G401 (cell line): ENCODE measurements around the gene ZNF407. TPM values are rescaled to one million over a fixed set of nuclear protein-coding genes. Genes with fewer than 3 reads are reported as not detected.

Experiments used
- DNase-seq: peaks from one replicate; pipeline ENCODE4 v3.0.0-alpha.2; 2015; ENCODE audit warnings: low spot score
- in situ Hi-C: cut with HindIII; loops from 2 replicates; pipeline ENCODE4 v1.10.0; 2016; ENCODE audit warnings: low sequenced_read_pairs, mixed read lengths
- total RNA-seq: library from RNA; depleted of rRNA; stranded (reverse); fragments of >200 nt; shearing (Covaris generic); gene quantifications from 2 replicates; pipeline ENCODE4 v1.2.3, GENCODE V29; 2014

ZNF407 gene
- total RNA-seq, 1 experiment from 2014 or later = 12.6 TPM

- in situ Hi-C loops = no loop called here
- no peak for DNase-seq
These were observed 101.2 kb downstream of the ZNF407 start for GRCh38 chr18:74698881-74699280.

DNA sequence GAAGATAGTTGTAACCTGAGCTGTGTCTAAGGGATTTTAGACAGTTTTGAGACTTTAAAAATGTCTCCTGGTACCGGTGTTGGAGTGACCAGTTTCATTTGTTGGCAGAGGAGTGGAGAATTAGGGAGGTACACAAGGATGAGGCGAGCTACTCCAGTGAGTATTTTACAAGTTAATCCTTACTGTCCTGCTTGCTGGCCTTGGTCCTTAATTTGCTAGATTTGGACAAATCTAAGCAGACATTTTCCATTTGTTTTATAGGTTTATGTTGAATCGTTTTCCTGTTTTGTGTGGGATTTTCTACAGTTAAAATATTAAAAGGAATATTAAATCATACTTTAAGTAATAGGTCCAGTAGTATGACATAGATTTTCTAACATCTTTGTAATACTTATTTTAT lies 101.8 kb downstream of the ZNF407 start:
- in situ Hi-C loops = no loop called here
- no peak for DNase-seq

DNA sequence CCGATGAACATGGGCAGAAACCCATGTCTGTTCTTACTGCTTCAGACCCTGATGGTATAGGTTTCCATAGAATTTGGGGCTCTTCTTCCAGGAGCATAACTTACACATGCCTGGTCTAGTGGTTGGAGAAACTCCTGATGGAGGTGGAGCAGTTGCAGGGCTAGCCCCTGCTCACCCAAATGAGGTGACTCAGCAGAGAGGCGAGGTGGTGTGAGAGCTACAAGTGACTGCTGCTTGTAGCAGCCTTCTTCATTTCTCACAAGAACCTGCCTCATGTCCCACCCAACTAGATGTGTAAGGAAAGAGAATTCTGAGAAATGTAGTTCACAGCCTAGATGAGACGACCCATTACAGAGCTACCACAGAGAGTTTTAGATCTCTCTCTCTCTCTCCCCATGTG lies 105.3 kb downstream of the ZNF407 start:
- in situ Hi-C loops = no loop called here

GRCh38 chr18:74708169-74708568 lies 110.5 kb downstream of the ZNF407 start:
- in situ Hi-C loops = no loop called here
- no peak for DNase-seq

More for the DNA sequence above, 105.3 kb downstream of the ZNF407 start:
- DNase-seq = no peak

- DNase-seq = no peak
- in situ Hi-C loops = no loop called here
These were observed 111.8 kb downstream of the ZNF407 start for GRCh38 chr18:74709452-74709851.

DNA sequence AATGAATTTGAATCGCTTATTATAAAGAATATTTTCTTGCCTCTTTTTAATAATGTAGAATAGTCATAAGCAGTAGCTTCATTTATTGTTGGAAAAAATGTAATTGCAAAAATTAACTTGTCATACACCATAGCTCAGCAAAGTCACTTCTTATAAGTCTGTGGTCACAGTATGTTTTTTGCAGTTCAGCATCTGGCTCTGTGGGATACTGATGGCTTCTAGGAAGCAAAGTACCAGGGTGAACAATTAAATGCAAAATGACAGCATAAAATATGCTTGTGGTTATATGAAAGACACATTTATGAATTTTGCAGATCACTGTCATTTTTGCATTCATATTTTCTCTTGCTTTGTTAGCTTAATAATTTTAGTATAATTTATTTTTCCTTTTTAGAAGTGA lies 116.5 kb downstream of the ZNF407 start:
- in situ Hi-C loops = no loop called here
- no peak for DNase-seq

DNA sequence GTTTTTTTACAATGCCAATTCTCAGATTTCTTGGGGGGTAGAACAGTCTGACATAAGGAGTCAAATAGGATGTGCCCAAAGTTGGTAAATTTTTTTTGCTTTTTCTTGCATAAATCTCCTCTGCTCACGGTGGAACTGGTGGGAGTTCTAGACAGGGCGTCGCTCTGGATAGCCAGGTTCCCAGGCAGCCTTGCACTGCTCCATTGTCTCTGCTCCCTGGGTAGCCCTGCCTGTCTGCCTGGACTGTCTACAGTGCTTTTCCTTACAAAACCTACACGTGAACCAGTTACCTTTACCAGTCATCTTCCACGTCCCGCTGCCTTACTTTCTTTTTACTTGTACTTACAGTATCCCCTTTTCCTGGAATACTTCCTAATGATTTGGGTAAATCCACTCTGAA lies 117.1 kb downstream of the ZNF407 start:
- DNase-seq = no peak
- in situ Hi-C loops = no loop called here

- in situ Hi-C loops = no loop called here
- DNase-seq = no peak
These were observed 117.6 kb downstream of the ZNF407 start for GRCh38 chr18:74715306-74715705.

DNA sequence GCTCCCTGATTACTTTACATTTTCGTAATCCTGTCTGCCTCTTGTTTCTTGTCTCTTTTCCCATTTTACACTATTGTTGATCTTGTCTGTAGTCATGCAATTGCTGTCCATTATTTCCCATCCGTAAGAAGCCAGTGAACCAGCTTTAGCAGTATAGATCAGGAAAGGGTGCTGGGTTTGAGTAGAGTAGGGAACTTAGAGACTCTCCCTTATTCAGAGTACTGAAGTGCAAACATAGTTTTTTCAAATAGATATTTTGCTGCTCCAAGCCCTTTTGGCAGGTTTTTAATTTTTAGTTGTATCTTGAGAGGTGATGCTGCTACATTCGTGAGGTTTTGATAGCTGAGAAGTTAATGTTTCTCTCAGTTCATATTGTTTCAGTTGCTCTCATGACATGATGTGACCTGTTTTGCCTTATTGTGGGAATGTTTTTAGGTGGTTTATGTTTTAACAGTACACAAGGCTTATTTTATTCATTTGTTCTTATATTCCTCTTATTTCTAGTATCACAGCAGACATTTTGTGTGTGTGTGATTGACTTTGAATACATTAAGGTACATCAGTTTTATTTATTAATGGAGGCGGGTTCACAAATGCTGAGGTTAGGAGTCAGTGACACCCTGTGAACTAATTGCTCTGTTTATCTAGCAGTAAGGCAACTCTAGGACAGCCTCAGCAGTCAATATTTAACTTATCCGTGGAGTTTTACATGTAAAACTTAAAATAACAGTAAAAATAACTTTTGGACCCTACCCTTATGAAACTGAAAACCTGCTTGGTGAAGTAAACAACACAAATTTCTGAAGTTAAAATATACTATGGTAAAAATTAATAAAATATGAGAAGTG lies 118.4 kb downstream of the ZNF407 start:
- no peak for DNase-seq
- in situ Hi-C loops = no loop called here

DNA sequence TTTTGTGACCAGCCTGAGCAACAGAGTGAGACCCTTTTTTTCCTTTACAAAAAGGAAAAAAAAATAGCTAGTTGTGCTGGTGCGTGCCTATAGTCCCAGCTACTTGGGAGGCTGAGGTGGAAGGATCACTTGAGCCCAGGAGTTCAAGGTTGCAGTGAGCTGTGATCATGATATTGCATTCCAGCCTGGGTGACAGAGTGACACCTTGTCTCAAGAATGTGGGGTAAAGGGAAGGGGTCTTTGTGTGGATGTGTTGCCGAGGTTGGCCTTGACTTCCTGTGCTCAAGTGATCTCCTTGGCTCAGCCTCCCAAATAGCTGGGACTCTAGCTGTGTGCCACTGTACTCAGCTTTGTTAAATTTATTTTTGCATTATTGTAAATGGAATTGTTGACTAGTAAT lies 120.6 kb downstream of the ZNF407 start:
- in situ Hi-C loops = no loop called here
- DNase-seq = no peak

- DNase-seq = no peak
- in situ Hi-C loops = no loop called here
These were observed 124.6 kb downstream of the ZNF407 start for GRCh38 chr18:74722237-74722636.

DNA sequence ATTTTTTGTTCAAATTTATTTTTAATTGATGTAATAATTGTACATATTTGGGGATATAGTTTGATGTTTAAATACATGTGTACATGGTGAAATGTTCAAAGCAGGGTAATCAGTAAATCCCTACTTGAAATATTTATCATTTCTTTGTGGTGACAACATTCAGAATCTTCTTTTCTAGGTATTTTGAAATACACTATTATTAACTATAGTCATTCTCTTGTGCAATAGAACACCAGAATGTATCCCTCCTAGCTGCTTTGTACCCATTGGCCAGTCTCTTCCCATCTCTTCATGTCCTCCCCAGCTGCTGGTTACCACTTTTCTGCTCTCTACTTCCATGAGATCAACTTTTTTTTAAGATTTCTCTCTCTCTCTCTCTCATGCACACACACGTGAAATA lies 126.5 kb downstream of the ZNF407 start:
- in situ Hi-C loops = no loop called here
- DNase-seq = no peak

GRCh38 chr18:74725690-74726089 lies 128.0 kb downstream of the ZNF407 start:
- in situ Hi-C loops = no loop called here
- no peak for DNase-seq

GRCh38 chr18:74728586-74728985 lies 130.9 kb downstream of the ZNF407 start:
- DNase-seq = no peak
- in situ Hi-C loops = no loop called here

- in situ Hi-C loops = no loop called here
- no peak for DNase-seq
These were observed 133.4 kb downstream of the ZNF407 start for GRCh38 chr18:74731097-74731496.

GRCh38 chr18:74732380-74732779 lies 134.7 kb downstream of the ZNF407 start:
- in situ Hi-C loops = no loop called here
- no peak for DNase-seq

DNA sequence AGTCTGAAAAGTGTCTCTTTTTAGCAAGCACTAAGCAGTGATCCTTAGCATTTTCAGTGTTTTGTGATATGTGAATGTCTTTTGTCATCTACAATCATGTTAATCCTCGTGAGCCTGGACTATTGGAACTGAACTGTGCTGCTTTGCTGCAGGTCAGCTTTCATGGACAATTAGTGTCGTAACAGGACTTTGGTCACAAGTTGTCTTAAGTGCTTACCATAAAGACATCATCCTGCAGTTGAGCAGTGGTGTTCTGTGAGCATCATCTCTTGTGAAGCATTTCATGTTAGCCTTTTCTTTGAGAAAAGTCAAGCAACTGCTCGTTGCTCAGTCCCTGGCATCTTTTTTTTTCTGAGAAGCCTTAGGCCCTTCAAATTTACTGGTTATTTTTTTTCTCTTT lies 135.9 kb downstream of the ZNF407 start:
- in situ Hi-C loops = no loop called here
- no peak for DNase-seq

GRCh38 chr18:74734013-74734444 lies 136.4 kb downstream of the ZNF407 start:
- in situ Hi-C loops = no loop called here
- DNase-seq = no peak

GRCh38 chr18:74739926-74740325 lies 142.3 kb downstream of the ZNF407 start:
- in situ Hi-C loops = no loop called here
- DNase-seq = no peak

- in situ Hi-C loops = no loop called here
- no peak for DNase-seq
These were observed 145.0 kb downstream of the ZNF407 start for GRCh38 chr18:74742573-74743243.
